Karpas-422 (cell line): ENCODE data around the gene MTMR3. TPM values are rescaled to one million over a fixed set of nuclear protein-coding genes. Genes with fewer than 3 reads are reported as not detected.

Experiments
- DNase-seq: peaks from one replicate; pipeline ENCODE4 v3.0.0-alpha.2; 2015
- H2AFZ ChIP-seq: fragments of 200-600 bp; sonication (generic); 2 replicates; pipeline ENCODE4 v1.6.1; 2014; ENCODE audit warnings: antibody characterized with exemption, low read length, mixed read lengths
- H3K27ac ChIP-seq: fragments of 200-600 bp; sonication (generic); 2 replicates; pipeline ENCODE4 v1.5.1; 2014; ENCODE audit warnings: mild to moderate bottlenecking, low read length, moderate library complexity
- H3K27me3 ChIP-seq: fragments of 200-600 bp; sonication (generic); 2 replicates; pipeline ENCODE4 v1.6.1; 2014; ENCODE audit warnings: low read length, mixed read lengths
- H3K36me3 ChIP-seq: fragments of 200-600 bp; sonication (generic); 2 replicates; pipeline ENCODE4 v1.6.1; 2014; ENCODE audit warnings: low read length, mixed read lengths; ENCODE audit not compliant: insufficient read depth
- H3K4me1 ChIP-seq: fragments of 200-600 bp; sonication (generic); 2 replicates; pipeline ENCODE4 v1.6.1; 2014; ENCODE audit warnings: mild to moderate bottlenecking, low read length, mixed read lengths
- H3K4me2 ChIP-seq: fragments of 200-600 bp; sonication (generic); 2 replicates; pipeline ENCODE4 v1.6.1; 2014; ENCODE audit warnings: low read length, low read depth, mild to moderate bottlenecking; ENCODE audit not compliant: poor library complexity, severe bottlenecking
- H3K4me3 ChIP-seq: fragments of 200-600 bp; sonication (generic); 2 replicates; pipeline ENCODE4 v1.5.1; 2014; ENCODE audit warnings: mild to moderate bottlenecking, antibody characterized with exemption, low read length, mixed read lengths
- H3K79me2 ChIP-seq: fragments of 200-600 bp; sonication (generic); 2 replicates; pipeline ENCODE4 v1.6.1; 2014; ENCODE audit warnings: mild to moderate bottlenecking, low read length, mixed read lengths
- H3K9ac ChIP-seq: fragments of 200-600 bp; sonication (generic); 2 replicates; pipeline ENCODE4 v1.6.0; 2014; ENCODE audit warnings: low read length
- H3K9me2 ChIP-seq: fragments of 200-600 bp; sonication (generic), shearing (Covaris generic); replicated peaks from 2 replicates; pipeline ENCODE4 v1.6.0; 2014; ENCODE audit warnings: mild to moderate bottlenecking, low read length, moderate library complexity; ENCODE audit not compliant: insufficient read depth
- H3K9me3 ChIP-seq: fragments of 300-700, 200-600 bp; sonication (generic); 2 replicates; pipeline ENCODE4 v1.6.1; 2014; ENCODE audit warnings: low read length, mixed read lengths
- H4K20me1 ChIP-seq: fragments of 200-600 bp; sonication (generic); 2 replicates; pipeline ENCODE4 v1.6.1; 2014; ENCODE audit warnings: mild to moderate bottlenecking, antibody characterized with exemption, low read length, low read depth; ENCODE audit not compliant: insufficient read depth
- total RNA-seq: library from RNA; depleted of rRNA; stranded (reverse); fragments of >200 nt; shearing (Covaris generic); gene quantifications from 2 replicates; pipeline ENCODE4 v1.2.3, GENCODE V29; 2014; ENCODE audit warnings: low replicate concordance

Gene MTMR3
- total RNA-seq, 1 experiment from 2014 or later, result 11.3 TPM

DNA sequence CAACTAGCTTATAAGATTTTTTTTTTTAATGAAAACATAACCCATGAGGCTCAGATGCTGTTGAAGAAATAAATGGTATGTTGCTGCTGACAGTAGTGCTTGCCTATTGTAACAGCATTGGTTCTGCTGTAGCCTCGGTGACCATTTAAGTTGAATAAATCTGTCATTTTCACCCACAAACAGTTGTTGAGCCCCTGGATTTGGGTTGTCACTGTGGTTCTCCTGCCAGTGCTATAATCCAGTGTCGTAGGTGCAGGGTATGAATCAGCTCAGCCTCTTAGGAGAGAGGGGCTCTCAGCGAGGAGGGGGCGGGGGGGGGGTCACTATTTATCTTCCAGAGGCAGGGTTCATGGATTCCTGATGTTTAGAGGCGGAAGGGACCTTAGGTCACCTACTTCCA is 147.4 kb downstream of the MTMR3 start:
- no peak overlapping the region for H3K4me2 ChIP-seq
- H3K4me1 ChIP-seq, result no peaks in the 10 kb centered on the region
- H3K27me3 ChIP-seq, result no peaks in the 10 kb centered on the region
- no peak overlapping the region for H3K9ac ChIP-seq
- no peaks in the 10 kb centered on the region for H3K79me2 ChIP-seq
- H4K20me1 ChIP-seq, result 0 out of 2 replicates have a peak, but pooled peaks cover 4% of the 10 kb centered on the region
- H3K4me3 ChIP-seq, result no peak overlapping the region
- H3K9me3 ChIP-seq, result no peaks in the 10 kb centered on the region
- H3K9me2 ChIP-seq, result no peaks in the 10 kb centered on the region
- no peak overlapping the region for H2AFZ ChIP-seq
- H3K36me3 ChIP-seq, result no peaks in the 10 kb centered on the region
- no peak for DNase-seq
- no peak overlapping the region for H3K27ac ChIP-seq

DNA sequence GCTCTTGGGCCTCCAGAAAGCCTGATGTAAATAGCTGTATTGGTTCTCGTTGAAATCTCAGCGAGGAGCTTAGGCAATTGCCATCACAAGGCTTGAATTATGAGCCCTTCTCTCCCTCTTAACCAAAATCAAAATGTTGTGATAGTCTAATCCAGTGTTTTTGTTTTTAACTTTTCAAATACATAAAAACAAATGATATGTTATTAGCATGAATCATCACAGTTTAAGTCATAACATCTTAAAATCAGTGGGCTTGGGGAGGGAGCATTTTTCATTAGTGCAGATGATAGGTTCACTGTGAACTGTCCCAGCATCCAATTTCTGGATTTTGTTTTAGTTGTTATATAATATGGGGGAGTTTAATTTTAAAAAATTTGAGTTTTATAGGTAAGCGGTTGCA is 148.4 kb downstream of the MTMR3 start:
- Histone ChIP-seq H3K4me2 (no peak overlapping the region), H3K36me3 (no peaks in the 10 kb centered on the region), H3K79me2 (no peaks in the 10 kb centered on the region), H3K4me3 (no peak overlapping the region), H2AFZ (no peak overlapping the region), H4K20me1 (0 out of 2 replicates have a peak, but pooled peaks cover 4% of the 10 kb centered on the region), H3K27ac (no peak overlapping the region), H3K4me1 (no peaks in the 10 kb centered on the region), H3K27me3 (no peaks in the 10 kb centered on the region), H3K9me3 (no peaks in the 10 kb centered on the region), H3K9me2 (no peaks in the 10 kb centered on the region), H3K9ac (no peak overlapping the region)
- no peak for DNase-seq

DNA sequence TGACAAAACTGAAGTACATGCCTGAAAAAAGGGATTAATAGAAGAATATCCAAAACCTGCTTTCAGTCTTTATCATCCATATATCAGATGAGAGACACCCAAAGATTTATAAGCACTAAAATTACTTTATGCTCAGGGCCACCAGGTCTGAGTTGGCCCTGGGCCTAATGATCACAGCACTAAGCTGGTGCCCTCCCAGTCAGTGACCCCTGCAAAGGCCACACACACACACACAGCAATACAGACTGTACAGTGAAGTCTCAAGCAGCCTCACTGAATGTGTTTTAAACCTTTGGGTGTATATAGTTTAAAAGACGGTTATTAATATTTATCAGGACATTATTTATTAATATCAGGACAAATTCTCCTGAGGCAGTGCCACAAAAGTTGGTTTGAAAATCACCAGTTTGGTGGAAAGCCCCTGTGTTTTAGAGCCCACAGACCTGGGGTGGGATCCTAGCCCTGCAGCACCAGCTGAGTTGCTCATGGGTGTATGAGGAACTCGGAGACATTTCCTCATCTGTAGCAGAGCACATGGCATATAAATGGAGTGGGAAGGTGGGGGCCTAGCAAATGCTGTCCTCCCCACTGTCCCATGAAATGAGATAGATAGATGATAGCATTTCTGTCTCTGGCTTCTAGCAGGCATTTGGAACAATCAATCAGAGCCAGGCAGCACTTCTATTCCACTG is 148.9 kb downstream of the MTMR3 start:
- no peak for DNase-seq
- Histone ChIP-seq H3K79me2 (no peaks in the 10 kb centered on the region), H4K20me1 (0 out of 2 replicates have a peak, but pooled peaks cover 4% of the 10 kb centered on the region), H3K27me3 (no peaks in the 10 kb centered on the region), H3K4me3 (no peak overlapping the region), H3K36me3 (no peaks in the 10 kb centered on the region), H3K9ac (no peak overlapping the region), H3K9me2 (no peaks in the 10 kb centered on the region), H3K27ac (no peak overlapping the region), H3K4me1 (no peaks in the 10 kb centered on the region), H3K9me3 (no peaks in the 10 kb centered on the region), H3K4me2 (no peak overlapping the region), H2AFZ (no peak overlapping the region)

DNA sequence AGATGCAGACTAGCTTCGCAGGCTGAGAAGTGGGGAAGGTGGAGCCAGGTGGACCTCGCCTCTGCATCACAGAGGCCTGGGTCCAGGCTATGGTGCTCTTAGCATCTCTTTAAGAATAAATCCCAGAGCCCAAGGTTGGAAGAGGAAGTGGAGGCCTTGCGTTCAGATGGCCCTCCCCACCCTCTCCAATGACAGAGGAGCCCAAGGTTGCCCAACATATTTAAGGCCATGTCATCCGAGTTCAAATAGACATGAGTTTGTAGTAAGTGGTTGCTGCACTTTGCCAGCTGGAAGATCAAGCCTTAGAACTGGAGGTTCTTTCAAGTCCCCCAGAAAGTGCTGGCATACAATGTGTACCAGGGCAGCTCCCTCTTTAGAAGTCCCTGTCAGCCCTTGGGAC is 150.2 kb downstream of the MTMR3 start:
- H3K9me3 ChIP-seq, result no peaks in the 10 kb centered on the region
- no peak overlapping the region for H3K27ac ChIP-seq
- H2AFZ ChIP-seq, result no peak overlapping the region
- H3K27me3 ChIP-seq, result no peaks in the 10 kb centered on the region
- no peaks in the 10 kb centered on the region for H3K4me1 ChIP-seq
- no peak overlapping the region for H3K9ac ChIP-seq
- no peaks in the 10 kb centered on the region for H3K36me3 ChIP-seq
- 0 out of 2 replicates have a peak, but pooled peaks cover 4% of the 10 kb centered on the region for H4K20me1 ChIP-seq
- no peak overlapping the region for H3K4me2 ChIP-seq
- no peaks in the 10 kb centered on the region for H3K79me2 ChIP-seq
- DNase-seq, result no peak
- no peak overlapping the region for H3K4me3 ChIP-seq
- H3K9me2 ChIP-seq, result no peaks in the 10 kb centered on the region

DNA sequence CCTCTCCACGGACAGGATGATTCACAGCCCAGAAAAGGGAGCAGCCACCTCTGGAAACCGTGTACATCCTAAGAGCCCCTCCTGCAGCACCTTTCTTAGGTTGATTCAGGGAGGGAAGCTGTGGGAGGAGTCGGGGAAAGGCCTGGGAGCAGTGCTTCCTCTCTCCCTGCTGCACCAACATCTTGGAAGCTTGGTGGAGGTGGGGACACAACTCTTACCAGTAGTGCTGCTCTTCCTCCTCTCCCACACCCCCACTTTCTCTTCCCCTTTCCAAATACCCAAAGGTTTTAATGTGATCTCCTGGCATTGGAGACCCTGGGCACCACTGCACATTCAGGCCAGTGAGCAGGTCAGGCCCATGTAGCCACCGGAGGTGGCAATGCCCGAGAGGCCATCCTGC is 150.9 kb downstream of the MTMR3 start:
- H3K9me3 ChIP-seq, result no peaks in the 10 kb centered on the region

DNA sequence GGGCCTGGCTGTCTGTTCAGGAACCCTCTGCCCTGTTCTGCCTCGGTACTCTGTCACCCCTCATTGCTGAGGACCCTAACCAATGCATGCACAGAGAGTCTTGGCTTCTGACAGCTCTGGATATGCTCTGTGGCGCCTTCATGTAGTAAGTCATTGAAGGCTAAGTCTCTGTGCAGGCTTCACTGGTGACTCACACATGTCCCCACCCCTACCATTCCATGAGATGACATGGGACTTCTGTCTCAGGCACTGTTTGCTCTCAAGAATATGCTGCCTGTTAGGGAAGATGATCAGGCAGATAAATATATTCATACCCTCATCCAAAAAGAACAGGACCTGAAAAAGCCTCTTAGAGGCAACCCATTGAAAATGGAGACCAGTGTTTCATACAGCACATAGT is 153.7 kb downstream of the MTMR3 start:
- no peaks in the 10 kb centered on the region for H3K9me2 ChIP-seq
- no peaks in the 10 kb centered on the region for H3K9me3 ChIP-seq
- no peak overlapping the region for H3K4me2 ChIP-seq
- H3K27ac ChIP-seq, result no peak overlapping the region
- H3K79me2 ChIP-seq, result no peaks in the 10 kb centered on the region
- H2AFZ ChIP-seq, result no peak overlapping the region
- H3K36me3 ChIP-seq, result no peaks in the 10 kb centered on the region
- H3K27me3 ChIP-seq, result no peaks in the 10 kb centered on the region
- H3K9ac ChIP-seq, result no peak overlapping the region
- no peaks in the 10 kb centered on the region for H4K20me1 ChIP-seq
- H3K4me3 ChIP-seq, result no peak overlapping the region
- H3K4me1 ChIP-seq, result no peaks in the 10 kb centered on the region
- no peak for DNase-seq

More for the DNA sequence above, 150.9 kb downstream of the MTMR3 start:
- H3K4me3 ChIP-seq, result no peak overlapping the region
- no peaks in the 10 kb centered on the region for H3K27me3 ChIP-seq
- H3K4me2 ChIP-seq, result no peak overlapping the region
- H3K36me3 ChIP-seq, result no peaks in the 10 kb centered on the region
- H3K79me2 ChIP-seq, result no peaks in the 10 kb centered on the region
- H4K20me1 ChIP-seq, result no peaks in the 10 kb centered on the region
- H3K4me1 ChIP-seq, result no peaks in the 10 kb centered on the region
- no peaks in the 10 kb centered on the region for H3K9me2 ChIP-seq
- H2AFZ ChIP-seq, result no peak overlapping the region
- no peak overlapping the region for H3K9ac ChIP-seq
- H3K27ac ChIP-seq, result no peak overlapping the region
- DNase-seq, result no peak

DNA sequence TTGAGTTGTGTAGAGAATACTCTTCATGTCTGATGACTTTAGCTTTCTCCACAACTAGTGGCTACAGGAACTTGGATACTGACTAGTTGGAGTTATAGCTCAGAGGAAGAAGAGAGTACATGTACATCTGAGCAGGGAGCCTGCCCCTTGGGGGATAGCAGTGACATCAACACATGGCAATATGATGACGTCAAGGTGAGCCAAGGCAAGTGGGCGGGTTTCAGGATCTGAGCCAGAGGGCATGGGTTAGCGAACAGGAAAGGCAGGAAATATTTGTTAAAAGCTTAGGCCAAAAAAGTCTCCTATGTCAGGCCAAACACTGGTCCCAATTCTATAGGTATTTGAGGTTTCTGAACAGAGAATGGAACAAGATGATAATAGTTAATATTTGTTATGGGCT is 155.2 kb downstream of the MTMR3 start:
- no peak overlapping the region for H3K27ac ChIP-seq
- no peaks in the 10 kb centered on the region for H4K20me1 ChIP-seq
- no peaks in the 10 kb centered on the region for H3K9me3 ChIP-seq
- H3K9ac ChIP-seq, result no peak overlapping the region
- no peak overlapping the region for H3K4me2 ChIP-seq
- no peaks in the 10 kb centered on the region for H3K4me1 ChIP-seq
- H2AFZ ChIP-seq, result no peak overlapping the region
- no peaks in the 10 kb centered on the region for H3K79me2 ChIP-seq
- no peaks in the 10 kb centered on the region for H3K36me3 ChIP-seq
- H3K27me3 ChIP-seq, result no peaks in the 10 kb centered on the region
- no peak for DNase-seq
- no peak overlapping the region for H3K4me3 ChIP-seq
- H3K9me2 ChIP-seq, result no peaks in the 10 kb centered on the region

DNA sequence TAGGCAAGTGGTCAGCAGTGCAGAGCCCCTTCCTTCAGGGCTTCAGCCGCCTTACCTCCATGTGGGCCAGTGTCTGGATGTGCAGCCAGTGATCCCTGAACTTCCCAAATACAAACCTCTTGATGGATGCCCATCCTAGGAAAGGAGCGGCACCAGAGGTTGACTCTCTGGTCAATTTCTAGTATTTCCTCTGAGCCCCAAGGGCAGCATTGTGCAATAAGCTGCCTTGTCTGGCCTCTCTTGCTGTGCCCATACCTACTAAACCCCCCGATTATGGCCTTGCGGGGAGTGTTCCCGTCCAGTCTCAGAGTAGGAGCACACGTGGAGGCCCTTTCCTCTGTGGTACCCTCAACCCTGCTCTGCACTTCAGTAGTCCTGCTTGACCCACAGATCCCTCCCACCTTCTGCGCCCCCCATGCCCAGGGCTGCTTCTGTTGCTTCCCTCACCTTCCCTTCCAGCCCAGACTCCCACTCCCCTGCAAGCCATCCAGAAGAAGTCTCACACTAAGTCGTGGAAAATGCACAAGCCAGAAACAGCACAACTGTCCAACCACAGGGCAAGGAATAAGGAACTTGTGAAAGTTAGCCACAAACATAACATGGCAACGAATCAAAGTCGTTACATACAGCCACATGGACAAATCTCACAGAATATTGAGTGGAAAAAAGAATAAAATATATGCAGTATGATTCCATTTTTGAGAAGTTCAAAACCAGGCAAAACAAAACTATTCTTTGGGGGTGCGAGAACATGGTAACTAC is 157.7 kb downstream of the MTMR3 start:
- H4K20me1 ChIP-seq, result no peaks in the 10 kb centered on the region
- H3K27me3 ChIP-seq, result no peaks in the 10 kb centered on the region
- no peak overlapping the region for H2AFZ ChIP-seq
- H3K4me1 ChIP-seq, result no peaks in the 10 kb centered on the region
- DNase-seq, result no peak
- no peak overlapping the region for H3K9ac ChIP-seq
- no peak overlapping the region for H3K27ac ChIP-seq
- no peak overlapping the region for H3K4me3 ChIP-seq
- H3K4me2 ChIP-seq, result no peak overlapping the region
- H3K36me3 ChIP-seq, result no peaks in the 10 kb centered on the region
- H3K9me3 ChIP-seq, result no peaks in the 10 kb centered on the region
- H3K9me2 ChIP-seq, result no peaks in the 10 kb centered on the region
- no peaks in the 10 kb centered on the region for H3K79me2 ChIP-seq
